ENCODE results near the gene MEIS2. TPM values are rescaled to one million over a fixed set of nuclear protein-coding genes. Genes with fewer than 3 reads are reported as not detected.

Gene MEIS2
- total RNA-seq, 4 donors from 2014 or later, result 7.5 to 40.4 (median 21.2) TPM

DNA sequence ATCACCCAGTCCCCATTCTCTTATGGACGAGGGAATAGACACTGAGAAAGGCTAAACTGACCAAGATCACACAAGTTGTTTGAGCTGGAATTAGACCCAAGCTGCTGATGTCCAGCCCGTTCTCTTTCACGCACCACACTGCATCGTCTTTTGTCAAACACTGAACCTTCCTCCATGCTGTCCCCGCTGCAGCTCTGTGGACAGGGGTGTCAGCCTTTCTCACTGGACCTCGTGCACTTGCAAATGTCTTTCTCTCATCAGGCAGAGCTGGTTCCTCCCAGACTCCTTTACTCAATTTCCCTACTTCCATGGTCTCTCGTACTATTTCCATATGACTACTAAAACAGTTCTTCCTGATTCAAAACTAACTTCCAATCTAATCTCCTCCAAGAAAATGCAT lies 161.6 kb downstream of the MEIS2 start:
- Histone ChIP-seq H3K4me1 (peaks cover 0 to 4% (median 0%) of the 10 kb centered on the region in 4 donors), H3K36me3 (no peaks in the 10 kb centered on the region), H3K9me3 (no peaks in the 10 kb centered on the region), H3K4me3 (no peak overlapping the region), H3K27ac (no peak overlapping the region), H3K27me3 (no peaks in the 10 kb centered on the region)
- no peak for DNase-seq
- TF ChIP-seq, protein P1, sequence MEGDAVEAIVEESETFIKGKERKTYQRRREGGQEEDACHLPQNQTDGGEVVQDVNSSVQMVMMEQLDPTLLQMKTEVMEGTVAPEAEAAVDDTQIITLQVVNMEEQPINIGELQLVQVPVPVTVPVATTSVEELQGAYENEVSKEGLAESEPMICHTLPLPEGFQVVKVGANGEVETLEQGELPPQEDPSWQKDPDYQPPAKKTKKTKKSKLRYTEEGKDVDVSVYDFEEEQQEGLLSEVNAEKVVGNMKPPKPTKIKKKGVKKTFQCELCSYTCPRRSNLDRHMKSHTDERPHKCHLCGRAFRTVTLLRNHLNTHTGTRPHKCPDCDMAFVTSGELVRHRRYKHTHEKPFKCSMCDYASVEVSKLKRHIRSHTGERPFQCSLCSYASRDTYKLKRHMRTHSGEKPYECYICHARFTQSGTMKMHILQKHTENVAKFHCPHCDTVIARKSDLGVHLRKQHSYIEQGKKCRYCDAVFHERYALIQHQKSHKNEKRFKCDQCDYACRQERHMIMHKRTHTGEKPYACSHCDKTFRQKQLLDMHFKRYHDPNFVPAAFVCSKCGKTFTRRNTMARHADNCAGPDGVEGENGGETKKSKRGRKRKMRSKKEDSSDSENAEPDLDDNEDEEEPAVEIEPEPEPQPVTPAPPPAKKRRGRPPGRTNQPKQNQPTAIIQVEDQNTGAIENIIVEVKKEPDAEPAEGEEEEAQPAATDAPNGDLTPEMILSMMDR (IDR thresholded peaks at IDR 0.05), result no peak
- TF ChIP-seq POLR2A (IDR thresholded peaks at IDR 0.05), result no peak

DNA sequence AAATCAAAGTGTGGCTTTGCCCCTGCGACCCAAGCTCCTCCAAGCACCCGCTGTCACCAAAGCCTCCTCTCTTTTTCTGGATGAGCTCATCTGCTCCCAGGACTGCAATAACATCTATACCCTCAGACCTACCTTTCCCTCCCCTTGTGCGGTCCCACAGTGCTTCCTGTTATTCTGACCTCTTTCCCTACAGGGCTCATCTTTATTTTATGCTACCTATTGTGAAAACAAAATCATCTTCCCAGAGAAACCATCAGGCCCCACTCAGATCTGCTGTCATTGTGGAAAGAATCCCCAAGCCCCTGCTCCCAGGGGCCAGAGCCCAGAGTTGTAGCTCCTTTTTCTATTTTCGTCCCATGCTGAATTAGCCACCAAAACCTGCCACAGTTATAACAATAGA lies 162.2 kb downstream of the MEIS2 start:
- TF ChIP-seq, protein P1 (IDR thresholded peaks at IDR 0.05), result no peak
- H3K27me3 ChIP-seq, result no peaks in the 10 kb centered on the region
- DNase-seq, result no peak

DNA sequence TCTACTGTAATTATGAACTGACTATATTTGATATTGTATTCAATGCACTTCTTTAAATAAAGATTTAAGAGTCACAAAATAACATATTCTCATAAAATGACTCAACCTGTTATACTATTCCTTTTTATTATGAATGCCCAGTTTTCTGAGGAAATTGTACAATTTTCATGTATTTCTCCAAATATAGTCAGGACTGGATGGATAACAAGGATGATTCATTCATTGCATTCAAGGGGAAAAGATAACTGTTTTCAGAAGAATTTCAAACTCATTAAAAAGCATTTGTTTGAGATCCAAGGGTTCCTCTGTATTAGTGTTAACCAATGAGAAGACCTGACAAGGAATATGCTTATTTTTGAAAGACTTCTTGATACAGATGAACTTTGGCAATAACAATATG lies 163.7 kb downstream of the MEIS2 start:
- no peaks in the 10 kb centered on the region for H3K27me3 ChIP-seq

More for the DNA sequence above, 162.2 kb downstream of the MEIS2 start:
- H3K4me3 ChIP-seq, result no peak overlapping the region
- no peak overlapping the region for H3K27ac ChIP-seq
- H3K36me3 ChIP-seq, result no peaks in the 10 kb centered on the region
- peaks cover 0 to 4% (median 0%) of the 10 kb centered on the region in 4 donors for H3K4me1 ChIP-seq
- no peaks in the 10 kb centered on the region for H3K9me3 ChIP-seq

DNA sequence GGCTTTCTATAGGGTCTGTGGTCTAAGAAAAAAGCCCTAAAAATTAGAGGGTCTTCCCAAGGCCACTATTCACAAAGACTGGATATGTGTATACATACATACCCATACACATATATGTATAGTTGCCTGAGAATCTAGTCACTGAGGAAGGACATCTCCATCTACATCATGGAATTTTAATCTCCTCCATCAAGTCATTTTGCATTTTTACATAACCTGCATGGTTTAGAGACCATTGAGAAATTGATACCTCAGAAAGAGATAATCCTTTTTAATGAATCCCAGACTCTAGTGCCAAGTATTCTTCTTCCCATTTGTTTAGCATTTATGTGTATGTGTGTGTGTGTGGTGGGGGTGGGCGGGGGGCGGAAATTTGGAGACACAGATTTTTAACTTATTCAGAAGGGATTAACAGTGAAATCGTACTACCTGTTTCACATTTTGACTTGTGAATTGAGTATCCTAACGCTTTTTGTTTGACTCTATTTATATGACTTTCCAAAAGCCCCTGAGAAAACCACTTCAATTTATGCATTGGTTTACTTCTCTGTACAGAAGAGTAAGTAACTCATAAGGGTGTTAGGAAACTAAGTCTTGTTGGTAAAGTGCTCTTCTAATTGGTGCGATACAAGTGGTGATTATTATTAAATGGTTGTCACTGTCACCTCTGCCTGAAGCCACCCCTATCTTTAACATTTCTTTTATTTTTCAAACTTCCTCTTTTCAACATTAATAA lies 166.9 kb downstream of the MEIS2 start:
- no peaks in the 10 kb centered on the region for H3K27me3 ChIP-seq
- H3K4me3 ChIP-seq, result no peak overlapping the region
- H3K9me3 ChIP-seq, result no peaks in the 10 kb centered on the region
- TF ChIP-seq, protein P1 (IDR thresholded peaks at IDR 0.05), result no peak
- TF ChIP-seq POLR2A (IDR thresholded peaks at IDR 0.05), result no peak
- no peaks in the 10 kb centered on the region for H3K4me1 ChIP-seq
- H3K36me3 ChIP-seq, result no peaks in the 10 kb centered on the region
- no peak for DNase-seq
- H3K27ac ChIP-seq, result no peak overlapping the region

More for the DNA sequence above, 163.7 kb downstream of the MEIS2 start:
- DNase-seq, result no peak
- H3K36me3 ChIP-seq, result no peaks in the 10 kb centered on the region
- TF ChIP-seq, protein P1 (IDR thresholded peaks at IDR 0.05), result no peak
- TF ChIP-seq POLR2A (IDR thresholded peaks at IDR 0.05), result no peak
- H3K4me3 ChIP-seq, result no peak overlapping the region
- H3K9me3 ChIP-seq, result no peaks in the 10 kb centered on the region
- H3K4me1 ChIP-seq, result peaks cover 0 to 4% (median 0%) of the 10 kb centered on the region in 4 donors
- no peak overlapping the region for H3K27ac ChIP-seq

DNA sequence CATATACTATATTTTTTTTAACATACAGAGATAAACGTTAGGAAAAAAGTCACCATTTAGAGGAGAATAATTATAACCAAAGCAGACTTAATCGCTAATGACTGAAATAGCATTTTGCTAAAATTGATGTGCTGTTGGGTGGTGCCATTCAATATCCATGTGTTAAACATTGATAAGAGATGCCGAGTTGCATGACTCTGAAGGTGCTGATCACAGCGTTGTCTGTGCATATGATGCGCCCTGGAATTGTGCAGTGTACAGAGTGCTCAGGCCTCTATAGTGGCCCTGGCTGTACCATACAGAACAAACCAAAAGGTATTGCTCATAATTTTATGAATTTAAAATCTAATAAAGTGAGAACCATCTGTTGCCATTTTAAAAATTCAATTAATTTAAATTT lies 168.3 kb downstream of the MEIS2 start:
- H3K4me3 ChIP-seq, result no peak overlapping the region
- no peak overlapping the region for H3K27ac ChIP-seq
- H3K27me3 ChIP-seq, result no peaks in the 10 kb centered on the region
- no peaks in the 10 kb centered on the region for H3K9me3 ChIP-seq
- no peaks in the 10 kb centered on the region for H3K36me3 ChIP-seq
- TF ChIP-seq, protein P1 (IDR thresholded peaks at IDR 0.05), result no peak
- no peaks in the 10 kb centered on the region for H3K4me1 ChIP-seq
- no peak for DNase-seq

Measured in Peyer's patch (tissue), 4 donors.